ENCODE results near the gene CTIF.

Gene CTIF

DNA sequence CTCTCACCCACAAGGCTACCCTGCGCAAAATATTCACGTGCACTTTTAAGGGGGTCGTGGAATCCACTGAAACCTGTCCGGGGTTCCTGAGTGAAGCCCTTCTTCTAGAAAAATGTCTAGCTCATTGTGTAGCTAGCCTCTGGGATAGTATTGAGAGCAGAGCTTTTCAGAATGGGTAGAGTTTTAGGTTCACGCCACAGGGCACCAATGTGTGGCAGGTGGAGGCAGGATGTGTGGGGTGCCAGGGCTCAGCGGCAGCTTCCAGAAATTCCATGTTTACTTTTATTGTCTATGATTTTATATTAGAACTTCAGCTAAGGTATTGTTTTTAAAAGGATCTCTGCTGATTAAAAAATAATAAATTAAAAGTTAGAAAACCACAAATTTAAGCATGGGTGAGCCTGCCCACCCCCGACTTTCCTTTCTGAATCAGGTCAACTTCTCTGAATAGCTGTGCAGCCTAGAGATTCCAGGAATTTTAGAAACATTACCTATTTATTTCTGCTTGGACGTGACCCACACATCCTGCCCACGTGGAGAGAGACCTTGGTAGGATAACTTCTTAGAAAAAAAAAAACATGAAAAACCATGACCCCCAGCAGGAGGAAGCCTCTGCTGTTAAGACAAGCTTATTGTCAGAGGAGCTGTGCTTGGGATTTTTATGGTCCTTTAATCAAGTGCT is 163.7 kb downstream of the CTIF start:
- no peak for TF ChIP-seq CTCF (IDR thresholded peaks at IDR 0.05)

GRCh38 chr18:48703028-48703386 is 164.2 kb downstream of the CTIF start:
- H3K4me1 ChIP-seq (ENCODE audit: control insufficient read depth in 1 of 2, insufficient read depth in 1 of 2, low read depth in 1 of 2, low read length in 1 of 2): no peaks in the 10 kb centered on the region
- H3K27me3 ChIP-seq: no peaks in the 10 kb centered on the region
- H3K4me3 ChIP-seq (ENCODE audit: low read depth in 1 of 2, low read length in 1 of 2): no peak overlapping the region
- no peaks in the 10 kb centered on the region for H3K36me3 ChIP-seq
- no peak overlapping the region for H3K27ac ChIP-seq
- no peak for TF ChIP-seq CTCF (IDR thresholded peaks at IDR 0.05)
- H3K9me3 ChIP-seq: no peaks in the 10 kb centered on the region

More for the DNA sequence above, 163.7 kb downstream of the CTIF start:
- H3K4me3 ChIP-seq (ENCODE audit: low read depth in 1 of 2, low read length in 1 of 2): no peak overlapping the region
- H3K27ac ChIP-seq: no peak overlapping the region
- H3K4me1 ChIP-seq (ENCODE audit: control insufficient read depth in 1 of 2, insufficient read depth in 1 of 2, low read depth in 1 of 2, low read length in 1 of 2): no peaks in the 10 kb centered on the region
- no peaks in the 10 kb centered on the region for H3K9me3 ChIP-seq
- no peaks in the 10 kb centered on the region for H3K36me3 ChIP-seq
- H3K27me3 ChIP-seq: no peaks in the 10 kb centered on the region

GRCh38 chr18:48703418-48703817 is 164.6 kb downstream of the CTIF start:
- TF ChIP-seq CTCF (IDR thresholded peaks at IDR 0.05): no peak
- H3K27ac ChIP-seq: no peak overlapping the region
- no peak overlapping the region for H3K4me3 ChIP-seq (ENCODE audit: low read depth in 1 of 2, low read length in 1 of 2)
- H3K9me3 ChIP-seq: no peaks in the 10 kb centered on the region
- H3K36me3 ChIP-seq: no peaks in the 10 kb centered on the region
- H3K4me1 ChIP-seq (ENCODE audit: control insufficient read depth in 1 of 2, insufficient read depth in 1 of 2, low read depth in 1 of 2, low read length in 1 of 2): no peaks in the 10 kb centered on the region
- H3K27me3 ChIP-seq: no peaks in the 10 kb centered on the region

DNA sequence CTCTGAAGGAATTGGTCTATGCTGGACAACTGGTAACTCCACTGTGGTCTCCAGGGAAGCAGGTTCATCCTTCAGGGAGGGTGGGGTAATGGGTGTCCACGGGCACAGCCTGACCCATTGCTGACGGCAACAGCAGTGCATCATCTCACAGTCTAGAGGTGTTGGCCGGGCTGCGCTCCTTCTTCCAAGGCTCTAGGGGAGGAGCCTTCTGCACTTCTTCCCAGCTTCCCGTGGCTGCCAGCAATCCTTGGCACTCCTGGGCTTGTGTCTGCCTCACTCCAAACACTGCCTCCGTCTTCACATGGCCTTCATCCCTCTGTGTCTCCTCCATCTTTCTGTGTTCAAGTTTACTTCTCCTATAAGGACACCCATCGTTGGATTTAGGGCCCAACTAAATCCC is 166.2 kb downstream of the CTIF start:
- no peak overlapping the region for H3K4me3 ChIP-seq (ENCODE audit: low read depth in 1 of 2, low read length in 1 of 2)
- H3K9me3 ChIP-seq: no peaks in the 10 kb centered on the region
- H3K27ac ChIP-seq: no peak overlapping the region
- no peaks in the 10 kb centered on the region for H3K36me3 ChIP-seq
- H3K27me3 ChIP-seq: no peaks in the 10 kb centered on the region
- TF ChIP-seq CTCF (IDR thresholded peaks at IDR 0.05): no peak
- no peaks in the 10 kb centered on the region for H3K4me1 ChIP-seq (ENCODE audit: control insufficient read depth in 1 of 2, insufficient read depth in 1 of 2, low read depth in 1 of 2, low read length in 1 of 2)

DNA sequence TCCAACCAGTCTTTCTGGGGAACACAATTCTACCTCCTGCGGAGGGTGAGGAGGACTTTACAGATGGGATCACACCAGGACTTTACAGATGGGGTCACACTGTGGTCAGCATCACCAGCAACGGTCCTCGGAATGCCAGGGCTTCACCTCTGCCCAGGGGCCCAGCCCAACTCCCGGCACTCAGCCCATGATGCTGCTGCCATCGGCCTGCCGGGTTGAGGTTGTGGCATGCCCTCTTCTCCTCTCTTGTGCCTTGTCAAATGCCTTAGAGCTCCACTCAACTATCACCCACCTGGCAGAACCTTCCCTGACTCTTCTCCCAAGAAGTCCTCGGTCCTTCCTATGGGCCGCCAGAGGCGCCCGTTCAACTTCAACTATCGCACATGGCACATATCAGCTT is 166.7 kb downstream of the CTIF start:
- H3K4me3 ChIP-seq (ENCODE audit: low read depth in 1 of 2, low read length in 1 of 2): no peak overlapping the region
- TF ChIP-seq CTCF (IDR thresholded peaks at IDR 0.05): no peak
- H3K36me3 ChIP-seq: no peaks in the 10 kb centered on the region
- no peak overlapping the region for H3K27ac ChIP-seq
- no peaks in the 10 kb centered on the region for H3K4me1 ChIP-seq (ENCODE audit: control insufficient read depth in 1 of 2, insufficient read depth in 1 of 2, low read depth in 1 of 2, low read length in 1 of 2)
- no peaks in the 10 kb centered on the region for H3K9me3 ChIP-seq
- no peaks in the 10 kb centered on the region for H3K27me3 ChIP-seq
